ENCODE data around the gene TMEM221. TPM values are rescaled to one million over a fixed set of nuclear protein-coding genes. Genes with fewer than 3 reads are reported as not detected.

Gene TMEM221
- total RNA-seq, 1 experiment from 2014 or later, result 0.10 TPM

DNA sequence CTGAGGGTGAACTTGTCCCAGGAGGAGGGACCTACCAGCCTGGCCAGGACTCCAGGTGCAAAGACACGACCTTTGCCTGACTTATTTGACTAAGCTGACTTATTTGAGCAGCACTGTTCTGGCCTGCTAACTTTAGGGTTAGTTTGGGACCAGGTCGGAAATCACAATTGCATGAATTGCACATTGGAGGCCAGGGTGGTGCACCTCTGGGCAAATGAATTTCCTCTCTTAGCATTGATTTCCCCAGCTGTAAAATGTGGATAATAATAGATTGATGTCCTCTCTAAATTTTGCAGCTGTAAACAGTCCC is 41.6 kb downstream of the TMEM221 start:
- no peak for DNase-seq (ENCODE audit: extremely low read depth, low read depth)

DNA sequence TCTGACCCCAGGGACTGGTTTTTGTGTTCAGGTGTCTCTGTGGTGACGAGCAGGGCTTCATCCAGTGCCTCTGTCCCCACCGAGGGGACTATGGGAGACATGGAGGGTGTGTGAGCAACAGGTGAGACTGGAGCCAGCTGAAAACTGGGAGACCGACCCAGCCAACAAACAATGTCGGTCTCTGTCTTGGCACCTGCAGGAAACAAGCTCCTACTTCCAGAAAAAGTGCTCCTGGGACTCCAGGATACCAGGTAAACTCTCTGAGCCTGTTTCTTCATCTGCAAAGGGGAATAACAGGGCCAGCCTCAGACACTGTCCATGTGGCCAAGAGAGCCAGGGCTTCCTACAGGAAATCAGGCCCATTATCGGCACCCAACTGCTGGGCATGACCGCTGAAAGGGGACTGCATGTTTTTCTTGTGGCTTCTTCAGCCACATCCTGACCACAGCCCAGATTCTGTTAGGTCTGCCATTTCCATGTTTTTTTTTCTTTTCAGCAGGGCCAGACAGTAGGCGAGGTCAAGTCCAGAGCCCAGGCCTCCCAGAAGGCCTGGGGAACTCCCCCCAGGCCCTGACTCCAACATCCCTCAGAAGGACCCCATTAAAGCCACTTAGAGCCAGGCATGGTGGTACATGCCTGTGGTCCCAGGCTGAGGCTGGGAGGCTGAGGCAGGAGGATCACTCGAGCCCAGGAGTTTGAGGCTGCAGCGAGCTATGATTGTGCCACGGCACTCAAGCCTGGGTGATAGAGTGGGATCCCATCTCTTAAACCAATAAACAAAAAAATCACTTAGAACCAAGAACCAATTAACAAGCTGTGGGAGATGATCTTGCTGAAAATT is 42.2 kb downstream of the TMEM221 start:
- DNase-seq (ENCODE audit: extremely low read depth, low read depth), result no peak

DNA sequence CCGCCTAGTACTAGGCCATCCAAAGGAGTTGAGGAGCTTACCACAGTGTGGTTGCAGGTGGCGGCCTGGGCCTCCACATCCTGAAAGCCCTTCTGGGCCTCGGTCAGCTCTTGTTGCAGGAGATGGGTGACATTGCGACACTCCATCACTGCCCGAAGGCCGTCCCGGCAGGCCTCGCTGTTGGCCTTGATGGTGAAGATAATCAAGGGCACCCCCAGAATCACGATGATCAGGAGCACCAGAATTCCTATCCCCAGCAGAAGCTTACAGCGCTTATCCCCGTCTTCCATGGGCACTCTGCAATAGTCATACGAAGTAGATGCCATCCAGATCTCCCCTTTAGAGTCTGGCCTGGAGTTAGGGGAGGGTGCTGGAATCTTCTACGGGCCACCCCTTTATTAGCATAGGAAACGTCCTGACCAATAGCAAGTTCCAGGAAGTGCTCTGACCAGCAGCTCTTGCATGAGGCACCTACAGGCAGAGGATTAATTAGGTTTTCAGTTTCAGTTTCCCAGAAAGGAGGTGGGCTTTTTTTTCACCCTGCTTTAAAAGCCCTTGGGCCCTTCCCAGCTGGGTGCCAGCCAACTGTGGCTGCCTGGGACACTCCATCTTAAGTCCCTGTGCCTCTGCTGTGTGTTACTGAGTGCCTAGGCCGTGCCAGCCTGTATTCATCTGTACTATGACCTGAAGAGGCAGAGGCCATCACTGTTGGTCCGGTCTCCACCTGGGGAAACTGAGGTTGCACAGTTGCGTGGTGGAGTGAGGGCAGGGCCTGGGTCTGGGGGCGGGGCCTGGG is 43.0 kb downstream of the TMEM221 start, which contains the start of gene BST2:
TSS of gene BST2 (minus strand) at position 381 of the 796 bp plus-strand sequence. CDS start at position 326, 55 bp downstream.
- no peak for DNase-seq (ENCODE audit: extremely low read depth, low read depth)

DNA sequence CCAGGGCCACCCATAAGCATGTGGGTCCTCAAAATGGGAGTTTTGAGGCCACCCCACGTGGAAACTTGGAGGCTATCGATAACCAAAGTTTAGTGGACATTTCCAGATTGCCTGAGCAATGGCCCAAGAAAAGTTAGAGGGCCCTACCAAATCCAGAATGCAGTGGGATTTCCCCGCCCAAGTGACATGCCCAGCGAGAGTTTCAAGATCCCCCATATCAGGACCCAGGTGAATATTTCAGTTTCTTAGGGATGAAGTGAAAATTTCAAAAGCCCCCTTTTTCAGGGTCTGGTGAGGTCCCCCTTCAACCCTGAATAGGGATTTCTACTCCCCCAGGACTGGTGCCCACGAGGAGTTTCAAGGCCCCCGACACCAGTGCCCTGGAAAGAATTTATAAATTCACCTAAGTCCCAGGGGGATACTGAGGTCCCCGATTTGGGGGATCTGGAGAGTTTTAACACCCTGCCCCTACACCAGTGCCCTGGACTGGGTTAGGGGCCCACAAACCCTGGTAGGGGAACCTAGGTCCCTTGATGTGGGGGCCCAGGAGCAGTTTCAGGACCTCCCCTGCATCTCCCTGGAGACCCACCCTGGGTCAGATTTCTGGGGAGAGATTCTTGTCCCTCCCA is 43.7 kb downstream of the TMEM221 start:
- no peak for DNase-seq (ENCODE audit: extremely low read depth, low read depth)

DNA sequence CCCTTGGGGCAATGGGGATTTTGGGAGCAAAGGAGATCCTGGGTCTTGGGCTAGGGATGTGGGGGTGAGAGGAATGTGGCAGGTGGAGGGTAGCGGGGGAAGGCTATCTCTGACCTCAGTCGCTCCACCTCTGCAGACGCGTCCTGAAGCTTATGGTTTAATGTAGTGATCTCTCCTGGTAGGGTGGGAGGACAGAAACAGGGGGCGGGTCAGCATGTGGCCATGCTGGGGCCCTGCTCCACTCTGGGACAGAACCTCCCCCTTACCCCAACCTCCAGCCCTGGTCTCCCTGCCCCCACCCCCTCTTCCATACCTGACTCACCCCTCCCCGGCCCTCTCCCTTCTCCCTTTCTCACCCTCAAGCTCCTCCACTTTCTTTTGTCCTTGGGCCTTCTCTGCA is 44.5 kb downstream of the TMEM221 start:
- DNase-seq (ENCODE audit: extremely low read depth, low read depth), result no peak

DNA sequence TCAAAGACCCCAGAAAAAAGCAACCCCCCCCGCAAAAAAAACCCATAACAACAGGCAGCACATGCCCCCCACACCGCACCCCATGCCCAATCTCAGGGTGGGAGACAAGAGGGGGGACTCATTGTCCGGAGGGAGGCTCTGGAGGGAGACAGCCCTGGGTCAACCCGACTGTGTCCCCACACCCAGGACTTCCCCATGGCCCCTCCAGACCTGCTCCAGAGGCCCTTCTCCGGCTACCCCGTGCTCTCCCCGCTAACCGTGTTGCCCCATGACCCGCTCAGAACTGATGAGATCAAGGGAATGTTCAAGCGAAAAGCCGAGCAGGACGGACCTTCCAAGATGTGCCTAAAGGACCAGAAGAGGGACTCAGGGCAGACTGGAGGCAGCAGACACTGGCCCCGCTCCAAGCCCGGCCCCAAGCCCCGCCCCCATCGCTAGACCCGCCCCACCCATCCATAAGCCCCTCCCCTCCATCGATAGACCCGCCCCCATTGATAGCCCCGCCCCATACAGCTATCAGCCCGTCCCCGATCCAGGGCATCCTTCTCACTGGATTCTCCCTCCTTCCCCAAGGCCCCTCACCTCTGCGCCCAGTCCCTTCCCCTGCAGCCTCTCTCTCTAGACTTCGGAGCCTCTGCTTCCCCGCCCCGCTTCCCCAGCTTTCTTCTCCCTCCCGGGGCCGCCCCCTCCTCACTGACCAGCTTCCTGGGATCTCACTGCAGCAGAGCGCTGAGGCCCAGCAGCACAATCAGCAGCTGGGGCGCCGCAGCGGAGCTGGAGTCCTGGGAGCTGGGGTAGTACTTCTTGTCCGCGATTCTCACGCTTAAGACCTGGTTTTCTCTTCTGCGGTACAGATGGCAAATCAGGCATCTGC is 45.2 kb downstream of the TMEM221 start:
- DNase-seq (ENCODE audit: extremely low read depth, low read depth), result no peak

DNA sequence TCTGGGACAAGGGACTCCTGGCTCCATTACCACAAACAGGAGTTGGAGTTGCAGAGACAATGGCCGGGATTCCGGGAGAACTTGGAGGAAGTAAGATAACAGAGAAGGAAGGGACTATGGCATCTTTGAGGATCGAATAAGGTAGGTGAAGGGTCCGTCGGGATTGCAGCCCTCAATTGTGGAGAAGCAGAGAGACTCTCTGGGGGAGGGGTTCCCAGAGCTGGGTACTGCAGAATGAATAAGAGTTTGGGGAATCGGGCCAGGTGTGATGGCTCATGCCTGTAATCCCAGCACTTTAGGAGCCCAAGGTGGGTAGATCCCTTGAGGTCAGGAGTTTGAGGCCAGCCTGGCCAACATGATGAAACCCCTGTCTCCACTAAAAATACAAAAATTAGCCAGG is 46.8 kb downstream of the TMEM221 start:
- no peak for DNase-seq (ENCODE audit: extremely low read depth, low read depth)

DNA sequence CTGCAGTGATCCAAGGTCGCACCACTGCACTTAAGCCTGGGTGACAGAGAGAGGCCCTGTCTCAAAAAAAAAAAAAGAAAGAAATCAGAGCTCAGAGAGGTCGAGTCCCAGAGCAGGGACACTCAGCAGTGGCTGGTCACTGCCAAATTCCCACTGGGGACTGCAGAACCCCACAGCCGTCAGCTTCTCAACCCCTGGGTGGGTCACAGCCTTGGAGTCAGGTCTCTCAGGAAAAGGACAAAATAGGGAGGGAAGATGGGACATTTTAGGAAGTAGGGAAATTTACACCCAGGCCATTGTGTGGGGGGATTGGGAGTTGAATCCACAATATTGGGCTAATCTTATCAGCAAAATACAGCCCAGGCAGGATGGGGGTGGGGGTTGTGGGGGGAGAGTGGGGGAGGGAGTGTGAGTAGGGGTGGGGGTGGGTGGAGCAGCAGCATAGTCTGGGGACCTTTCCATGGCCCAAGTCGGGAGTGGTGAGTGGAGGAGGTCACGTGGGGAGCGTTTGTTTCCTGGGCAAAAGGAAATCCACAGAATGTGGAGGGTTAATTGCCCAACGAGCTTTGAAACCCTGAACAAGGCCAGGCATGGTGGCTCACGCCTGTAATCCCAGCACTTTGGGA is 49.5 kb downstream of the TMEM221 start:
- no peak for DNase-seq (ENCODE audit: extremely low read depth, low read depth)

DNA sequence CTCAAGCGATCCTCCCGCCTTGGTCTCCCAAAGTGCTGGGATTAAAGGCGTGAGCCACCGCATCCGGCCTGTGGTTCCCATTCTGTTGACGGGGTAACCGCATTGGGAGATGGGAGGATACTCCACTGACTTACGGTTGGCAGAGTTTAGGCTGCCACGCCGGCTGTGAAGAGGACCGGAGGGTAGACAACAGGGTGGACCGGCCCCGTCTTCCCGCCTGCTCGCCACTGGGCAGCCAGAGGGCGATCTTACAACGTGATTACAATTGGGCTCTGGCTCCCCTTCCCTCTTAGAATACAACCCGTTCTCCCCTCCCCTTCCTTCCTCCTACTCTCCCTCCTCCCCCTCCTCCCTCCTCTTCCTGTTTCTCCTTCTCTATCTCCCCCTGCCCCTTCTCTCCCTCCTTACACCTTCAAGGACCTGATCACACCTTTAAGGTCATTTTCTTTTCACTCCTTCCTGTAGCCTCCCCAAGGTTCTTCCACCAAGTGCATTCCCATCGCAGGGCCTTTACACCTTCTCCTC is 53.5 kb downstream of the TMEM221 start:
- DNase-seq (ENCODE audit: extremely low read depth, low read depth), result no peak

DNA sequence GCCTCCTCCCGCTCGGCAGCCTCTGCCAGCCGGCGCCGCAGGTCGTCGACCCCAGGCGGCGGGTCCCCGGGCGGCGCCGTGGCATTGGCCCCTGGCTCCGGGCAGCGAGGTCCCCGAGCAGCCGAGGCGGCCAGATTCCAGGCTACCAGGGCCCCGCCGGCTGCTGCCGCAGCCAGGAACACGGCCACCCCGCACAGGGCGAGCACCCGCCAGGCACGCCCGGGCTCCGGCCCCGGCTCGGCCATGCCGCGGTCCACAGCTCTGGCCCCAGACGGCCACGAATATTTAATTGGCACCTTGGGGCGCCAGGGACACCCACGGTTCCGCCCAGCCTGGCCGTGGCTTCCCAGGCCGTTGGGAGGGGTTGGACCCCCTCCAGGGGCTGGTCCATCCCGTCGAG is 54.6 kb downstream of the TMEM221 start, which contains the start of gene CCDC194:
TSS of gene CCDC194 (minus strand) at position 283 of the 400 bp plus-strand sequence. CDS start at position 245, 38 bp downstream.
- no peak for DNase-seq (ENCODE audit: extremely low read depth, low read depth)

DNA sequence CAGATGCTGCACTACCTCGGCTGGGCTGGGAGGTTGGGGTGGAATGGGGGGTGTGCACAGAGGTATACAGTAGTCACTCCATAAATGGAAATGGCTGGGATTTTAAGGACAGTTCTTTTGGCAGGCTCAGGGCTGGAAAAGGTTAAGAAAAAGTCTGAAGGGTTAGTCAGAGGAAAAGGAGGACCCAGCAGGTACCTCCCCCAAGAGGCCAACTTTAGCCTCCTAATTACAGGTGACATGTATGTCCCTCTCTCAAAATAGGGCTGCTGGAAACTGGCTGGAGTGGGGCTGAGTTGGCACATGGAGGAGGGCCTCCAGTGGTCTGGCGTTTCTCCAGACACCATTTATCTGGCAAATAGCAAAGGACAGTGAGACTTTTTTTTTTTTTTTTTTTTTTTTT is 55.5 kb downstream of the TMEM221 start:
- no peak for DNase-seq (ENCODE audit: extremely low read depth, low read depth)

DNA sequence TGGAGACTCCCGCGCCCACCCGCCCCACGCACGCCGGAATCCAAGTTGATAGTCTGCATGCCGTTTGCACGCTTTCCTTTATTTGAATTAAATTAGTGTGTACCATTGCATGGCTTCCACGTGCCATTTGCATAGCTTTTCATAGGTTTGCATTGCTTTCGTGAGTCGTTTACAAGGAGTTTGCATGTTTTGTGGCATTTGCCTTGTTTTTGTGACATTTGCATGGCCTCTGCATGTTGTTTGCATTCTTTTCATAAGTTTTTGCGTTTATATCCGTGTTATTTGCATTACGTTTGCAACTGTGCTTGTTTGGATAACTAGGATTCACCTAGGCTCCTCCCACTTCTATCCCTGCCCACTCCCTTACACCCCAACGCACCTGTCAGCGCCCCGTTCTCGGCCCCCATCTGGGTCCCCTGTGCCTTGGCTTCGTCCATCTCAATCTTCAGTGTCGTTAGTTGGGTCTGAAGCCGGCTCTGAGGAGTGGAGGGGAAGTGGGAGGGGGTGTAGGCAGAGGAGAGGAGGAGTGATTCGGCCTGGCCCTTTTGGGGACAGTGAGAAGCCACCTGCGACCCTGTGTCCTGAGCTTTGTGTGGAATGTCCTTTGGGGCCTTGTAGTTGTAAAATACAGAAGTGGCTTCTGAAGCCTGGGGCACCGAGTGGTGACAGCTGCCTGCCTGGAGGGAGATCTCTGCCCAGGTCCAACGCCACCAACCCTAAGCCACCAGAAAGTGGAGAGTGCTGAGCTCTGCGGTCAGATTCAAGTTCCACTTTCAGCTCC is 56.9 kb downstream of the TMEM221 start:
- no peak for DNase-seq (ENCODE audit: extremely low read depth, low read depth)

DNA sequence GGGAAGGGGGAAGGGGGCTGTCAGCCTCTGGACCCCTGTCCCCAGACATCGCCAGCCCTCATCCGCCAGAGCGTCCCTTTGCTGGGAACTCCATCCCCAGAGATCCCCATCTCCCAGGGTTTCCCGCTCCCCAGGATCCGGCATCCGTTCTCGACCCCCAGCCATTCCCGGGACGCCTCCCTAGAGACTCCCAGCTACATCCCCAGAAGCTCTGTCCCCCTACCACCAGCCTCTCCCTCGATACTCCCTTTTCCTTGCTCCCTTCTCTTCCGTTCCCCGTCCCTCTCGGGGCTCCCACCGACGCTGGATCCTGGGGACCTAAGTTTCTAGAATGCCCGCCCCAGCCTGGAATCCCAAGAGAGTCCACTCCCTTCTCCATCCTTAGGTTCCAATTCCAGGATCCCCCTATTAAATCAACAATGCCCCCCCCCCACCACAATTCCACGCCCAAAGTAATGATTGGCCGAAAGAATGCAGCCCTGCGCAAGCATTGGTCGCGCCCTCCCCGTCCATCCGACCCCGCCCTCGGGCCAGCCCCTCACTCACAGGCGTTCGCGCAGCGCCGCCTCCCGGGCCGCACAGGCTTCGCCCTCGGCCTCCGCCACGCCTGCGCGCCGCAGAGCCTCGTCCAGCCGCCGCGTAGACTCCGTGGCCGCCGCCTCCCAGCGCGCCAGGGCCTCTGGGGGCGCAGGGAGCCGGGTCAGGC is 57.6 kb downstream of the TMEM221 start:
- peak; percentile 82 for DNase-seq (ENCODE audit: extremely low read depth, low read depth)

DNA sequence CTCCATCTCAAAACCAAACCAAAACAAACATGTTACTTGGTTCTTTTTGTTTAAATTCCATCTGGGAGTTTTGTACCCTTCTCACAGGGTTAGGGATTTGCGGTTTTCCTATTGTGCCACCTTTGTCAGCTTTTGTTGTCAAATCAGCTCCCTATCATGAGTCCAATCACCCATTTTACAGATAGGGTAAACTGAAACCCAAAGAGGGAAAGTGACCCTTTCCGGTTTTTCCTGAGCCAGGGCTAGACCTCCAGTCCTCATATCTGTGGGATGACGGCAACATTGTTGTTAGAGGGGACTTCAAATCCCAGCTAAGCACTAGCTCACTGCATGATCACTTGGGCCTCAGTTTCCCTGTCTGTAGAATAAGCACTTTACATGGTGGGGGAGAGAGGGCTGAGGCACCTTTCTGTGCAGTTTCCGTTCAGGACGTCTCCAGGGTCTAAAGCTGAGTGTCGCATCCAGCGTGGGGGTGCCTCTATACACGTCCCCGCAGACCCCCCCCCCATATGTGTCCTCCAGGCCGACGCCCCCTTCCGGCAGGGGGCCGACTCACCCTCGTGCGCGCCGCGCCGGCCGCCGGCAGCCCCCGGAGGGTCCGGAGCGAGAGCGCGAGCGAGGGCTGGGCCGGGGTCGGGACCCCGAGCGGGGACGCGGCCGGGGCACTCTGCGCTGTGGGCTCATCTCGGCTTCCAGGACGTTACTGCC is 58.4 kb downstream of the TMEM221 start:
- DNase-seq (ENCODE audit: extremely low read depth, low read depth), result no peak

DNA sequence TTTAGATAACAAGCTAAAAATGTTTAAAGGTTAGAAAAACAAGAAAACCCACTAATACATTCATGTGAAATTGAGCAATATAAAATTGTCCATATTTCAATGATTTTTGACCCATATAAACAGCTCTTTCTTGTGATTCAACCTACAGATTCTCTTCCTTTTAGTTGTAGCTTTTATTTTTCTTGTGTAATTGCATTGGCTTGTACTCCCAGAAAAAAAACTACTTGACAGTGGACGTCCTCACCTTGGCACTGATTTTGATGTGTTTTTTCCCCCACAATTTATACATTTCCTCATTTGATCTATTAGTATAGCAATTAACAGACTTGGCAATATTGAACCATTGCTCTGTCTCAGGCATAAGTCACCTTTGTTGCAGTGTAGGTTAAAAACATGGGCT is 59.2 kb downstream of the TMEM221 start:
- DNase-seq (ENCODE audit: extremely low read depth, low read depth), result no peak

DNA sequence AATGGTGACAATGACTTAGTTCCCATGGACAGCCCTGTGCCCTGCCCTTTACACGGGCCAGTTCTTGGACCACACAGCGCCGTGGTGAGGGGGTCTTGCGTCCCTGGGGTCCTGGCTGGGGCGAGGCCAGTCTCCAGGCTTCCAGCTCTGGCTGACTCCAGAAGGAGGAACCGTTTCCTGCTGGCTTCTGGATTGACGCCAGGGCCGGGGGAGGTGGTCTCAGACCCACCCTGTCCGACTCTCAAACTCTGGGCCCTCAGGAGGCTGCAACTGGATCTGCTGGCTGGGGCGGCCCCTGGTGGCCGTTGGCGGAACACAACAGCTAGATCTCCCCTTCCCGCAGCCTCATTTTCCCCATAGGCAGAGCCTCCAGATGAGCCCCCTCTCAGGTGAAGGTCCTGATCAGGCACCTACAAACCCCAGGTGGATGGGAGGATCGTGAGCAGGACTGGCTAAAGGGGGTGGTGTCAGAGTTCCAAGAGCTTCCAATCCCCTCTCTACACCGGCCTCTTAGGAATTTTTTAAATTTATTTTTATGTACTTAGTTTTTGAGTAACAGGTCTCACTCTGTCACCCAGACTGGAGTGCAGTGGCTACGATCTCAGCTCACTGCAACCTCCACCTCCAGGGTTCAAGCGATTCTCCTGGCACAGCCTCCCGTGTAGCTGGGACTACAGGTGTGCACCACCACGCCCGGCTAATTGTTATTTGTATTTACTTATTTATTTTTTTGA is 62.4 kb downstream of the TMEM221 start:
- DNase-seq (ENCODE audit: extremely low read depth, low read depth), result peak; percentile 18

Measured in NCI-H460 (cell line).